Body of pancreas (tissue), 4 donors: ENCODE measurements around the gene ACOX3. TPM values are rescaled to one million over a fixed set of nuclear protein-coding genes. Genes with fewer than 3 reads are reported as not detected.

ENCODE experiments used
- ATAC-seq: fragments of 150-250 bp; one replicate; pipeline ENCODE4 v1.9.1; 2016
- DNase-seq, 4 donors: peaks; one replicate each; pipeline ENCODE4 v3.0.0-alpha.2; 2019
- H3K27ac ChIP-seq, 4 donors: fragments of 200-600 bp; sonication (generic); 1 replicate in 3 of 4; 2 replicates in 1 of 4; pipeline versions ENCODE4 v1.5.1 to v1.6.1; 2016 to 2019; ENCODE audit warnings: mild to moderate bottlenecking in 1 of 4, mixed read lengths in 1 of 4, moderate library complexity in 1 of 4
- H3K27me3 ChIP-seq, 2 donors: fragments of 200-600 bp; sonication (generic); one replicate each; pipeline ENCODE4 v1.6.0; 2016; ENCODE audit warnings: mild to moderate bottlenecking in 1 of 2
- H3K36me3 ChIP-seq, 2 donors: fragments of 200-600 bp; sonication (generic); replicated peaks in 1 of 2; 2 replicates each; pipeline ENCODE4 v1.5.1; 2016; ENCODE audit warnings: low read depth in 2 of 2; ENCODE audit not compliant: insufficient read depth in 1 of 2
- H3K4me1 ChIP-seq: fragments of 200-600 bp; sonication (generic); one replicate; pipeline ENCODE4 v1.6.0; 2016
- H3K4me3 ChIP-seq, 2 donors: fragments of 200-600 bp; sonication (generic); 1 replicate in 1 of 2; 2 replicates in 1 of 2; pipeline ENCODE4 v1.5.1; 2016 to 2019
- H3K9me3 ChIP-seq, 3 donors: fragments of 200-600 bp; sonication (generic); 1 replicate in 2 of 3; 2 replicates in 1 of 3; pipeline ENCODE4 v1.5.1; 2016
- CTCF ChIP-seq, 7 experiments: fragments of 450-650 bp in 4 of 7; fragments of 200-600 bp in 3 of 7; sonication (generic) in 3 of 7; IDR thresholded peaks; one replicate each; pipeline ENCODE4 v1.5.1; 2016 to 2019; ENCODE audit warnings: antibody characterized with exemption in 7 of 7
- POLR2A ChIP-seq, 3 donors: fragments of 450-650 bp; IDR thresholded peaks; one replicate each; pipeline ENCODE4 v1.6.1; 2016; ENCODE audit warnings: antibody characterized with exemption in 3 of 3, mild to moderate bottlenecking in 2 of 3
- WGBS, 2 donors: methylation state at CpG; one replicate each; pipeline ENCODE4 v1.1.5; 2017; 5-methylcytosine and 5-hydroxymethylcytosine counted together
- intact Hi-C: fragments of 100-400 bp; cut with DNase I; formaldehyde crosslinking; loops from one replicate; pipeline ENCODE4 v1.15.1; 2023
- total RNA-seq, 2 donors: library from RNA; depleted of rRNA; stranded (reverse); fragments of >200 nt; gene quantifications; one replicate each; pipeline ENCODE4 v1.1.0, GENCODE V29; 2016

Gene ACOX3
- total RNA-seq, 2 donors from 2014 or later = 18.4 to 23.4 TPM

- H3K27ac ChIP-seq = no peak overlapping the region
- H3K9me3 ChIP-seq = no peaks in the 10 kb centered on the region
- TF ChIP-seq POLR2A (IDR thresholded peaks at IDR 0.05) (no peak), CTCF (IDR thresholded peaks at IDR 0.05) (no peak)
- no peaks in the 10 kb centered on the region for H3K27me3 ChIP-seq
- H3K4me3 ChIP-seq = no peak overlapping the region
- H3K36me3 ChIP-seq = no peaks in the 10 kb centered on the region
- 68 to 70% methylated on average over 6 of the region's 6 CpGs for WGBS, 2 donors
- ATAC-seq (no peak), DNase-seq (no peak)
- H3K4me1 ChIP-seq = peaks cover 44% of the 10 kb centered on the region
- intact Hi-C loops = no loop called here
Measured at GRCh38 chr4:8443801-8444200, 3.3 kb upstream of the ACOX3 start.

GRCh38 chr4:8442596-8443358, 2.3 kb upstream of the ACOX3 start:
- intact Hi-C loops = no loop called here

DNA sequence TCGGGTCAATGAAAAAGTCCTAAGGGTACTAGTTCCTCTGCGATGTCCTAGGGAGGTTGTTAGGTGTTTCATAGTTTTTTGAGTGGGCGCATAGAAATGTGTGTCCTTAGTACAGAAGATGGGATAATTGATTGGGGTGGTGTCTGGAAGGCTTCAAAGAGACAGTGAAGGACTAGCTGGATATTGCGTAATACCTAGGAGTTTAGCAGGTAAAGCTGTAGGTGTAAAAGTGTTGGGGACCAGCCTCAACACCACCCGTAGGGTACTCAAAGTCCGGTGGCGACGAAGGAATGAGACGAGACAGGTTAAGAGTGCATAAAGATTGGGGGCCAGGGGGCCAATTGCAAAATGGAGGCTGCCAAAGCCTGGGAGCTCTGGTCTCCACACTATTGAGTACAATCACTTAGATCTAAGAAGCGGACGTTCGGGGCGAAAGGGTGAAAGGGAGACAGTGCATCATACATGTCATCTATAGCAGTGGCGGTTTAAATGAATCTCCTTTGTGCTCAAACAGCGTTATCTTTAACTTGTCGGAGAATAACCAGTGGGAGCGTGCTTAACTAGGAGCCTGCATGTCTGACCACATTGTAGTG, 1.1 kb upstream of the ACOX3 start:
- Histone ChIP-seq H3K27me3 (no peaks in the 10 kb centered on the region), H3K4me3 (peak overlapping the region; percentile 83 to 93), H3K9me3 (no peaks in the 10 kb centered on the region), H3K27ac (no peak overlapping the region), H3K36me3 (no peaks in the 10 kb centered on the region), H3K4me1 (peaks cover 63% of the 10 kb centered on the region)
- TF ChIP-seq CTCF (IDR thresholded peaks at IDR 0.05) (no peak), POLR2A (IDR thresholded peaks at IDR 0.05) (no peak)
- ATAC-seq = no peak
- intact Hi-C loops = no loop called here
- 18 to 22% methylated on average over 17 of the region's 17 CpGs for WGBS, 2 donors
- no peak for DNase-seq

More at GRCh38 chr4:8442596-8443358, 2.3 kb upstream of the ACOX3 start:
- TF ChIP-seq CTCF (IDR thresholded peaks at IDR 0.05) (no peak), POLR2A (IDR thresholded peaks at IDR 0.05) (no peak)
- Histone ChIP-seq H3K9me3 (no peaks in the 10 kb centered on the region), H3K27me3 (no peaks in the 10 kb centered on the region), H3K27ac (no peak overlapping the region), H3K36me3 (no peaks in the 10 kb centered on the region), H3K4me1 (peaks cover 54% of the 10 kb centered on the region), H3K4me3 (no peak overlapping the region)
- no peak for ATAC-seq
- no peak for DNase-seq
- WGBS, 2 donors = 54 to 56% methylated on average over 10 of the region's 10 CpGs

DNA sequence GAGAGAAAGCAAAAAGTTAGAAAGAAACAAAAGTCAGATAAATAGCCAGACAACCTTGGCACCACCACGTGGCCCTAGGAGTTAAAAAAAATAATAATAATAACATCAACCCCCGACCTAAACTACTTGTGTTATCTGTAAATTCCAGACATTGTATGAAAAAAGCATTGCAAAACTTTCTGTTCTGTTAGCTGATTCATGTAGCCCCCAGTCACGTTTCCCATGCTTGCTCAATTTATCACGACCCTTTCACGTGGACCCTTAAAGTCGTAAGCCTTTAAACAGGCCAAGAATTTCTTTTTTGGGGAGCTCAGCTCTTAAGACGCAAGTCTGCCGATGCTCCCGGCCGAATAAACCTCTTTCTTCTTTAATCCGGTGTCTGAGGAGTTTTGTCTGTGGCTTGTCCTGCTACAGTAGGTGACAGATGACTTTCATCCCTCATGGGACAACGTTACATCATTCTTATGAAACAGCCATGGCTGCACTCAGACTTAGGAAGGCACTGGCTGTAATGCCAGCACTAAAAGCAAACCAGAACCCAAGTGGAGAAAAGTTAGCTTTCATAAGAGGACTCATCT, 520 bp downstream of the ACOX3 start:
- peak; percentile 34 for ATAC-seq
- H3K9me3 ChIP-seq = no peaks in the 10 kb centered on the region
- peaks cover 74% of the 10 kb centered on the region for H3K4me1 ChIP-seq
- intact Hi-C loops = no loop called here
- TF ChIP-seq POLR2A (IDR thresholded peaks at IDR 0.05) (no peak), CTCF (IDR thresholded peaks at IDR 0.05) (no peak)
- peak overlapping the region; percentile 85 to 98 (median 92) for H3K27ac ChIP-seq
- 7 to 14% methylated on average over 12 of the region's 12 CpGs for WGBS, 2 donors
- no peaks in the 10 kb centered on the region for H3K36me3 ChIP-seq
- no peaks in the 10 kb centered on the region for H3K27me3 ChIP-seq
- no peak for DNase-seq
- peak overlapping the region; percentile 2 to 93 for H3K4me3 ChIP-seq
